Muscle of leg (tissue), 11 donors: Measurements from ENCODE around the gene TRIP4. TPM values are rescaled to one million over a fixed set of nuclear protein-coding genes. Genes with fewer than 3 reads are reported as not detected.
"Not testable (repeated sequence)": the region's sequence is repeated elsewhere in the genome, so short reads cannot be mapped to it uniquely, and the experiment has no call there.

ENCODE experiments used
- DNase-seq: peaks from one replicate; pipeline ENCODE4 v3.0.0; 2013
- H3K27ac ChIP-seq: one replicate; pipeline ENCODE4 v1.5.1; 2013; ENCODE audit warnings: mild to moderate bottlenecking, low read length, control low read depth
- H3K27me3 ChIP-seq: one replicate; pipeline ENCODE4 v1.6.1; 2013; ENCODE audit warnings: low read length; ENCODE audit not compliant: control insufficient read depth, insufficient read depth
- H3K36me3 ChIP-seq: one replicate; pipeline ENCODE4 v1.6.1; 2013; ENCODE audit warnings: low read length; ENCODE audit not compliant: control insufficient read depth, insufficient read depth
- H3K4me1 ChIP-seq: one replicate; pipeline ENCODE4 v1.6.1; 2013; ENCODE audit warnings: low read length; ENCODE audit not compliant: control insufficient read depth, insufficient read depth
- H3K4me3 ChIP-seq: one replicate; pipeline ENCODE4 v1.5.1; 2013; ENCODE audit warnings: low read length, control low read depth
- H3K9me3 ChIP-seq: replicated peaks from 2 replicates; pipeline ENCODE4 v1.6.1; 2013; ENCODE audit warnings: low read depth, low read length; ENCODE audit not compliant: control insufficient read depth
- WGBS: methylation state at CpG from one replicate; pipeline ENCODE4 v1.1.5; 2013; ENCODE audit warnings: missing lambda C conversion rate; ENCODE audit not compliant: insufficient coverage; 5-methylcytosine and 5-hydroxymethylcytosine counted together
- polyA plus RNA-seq, 8 donors: library from polyadenylated mRNA; unstranded; fragments of 120-200 nt; gene quantifications; one replicate each; pipeline versions ENCODE4 v1.2.1 to v1.2.3, GENCODE V29; 2013; ENCODE audit warnings: inconsistent platforms in 1 of 8, low replicate concordance in 1 of 8; ENCODE audit not compliant: insufficient read length in 8 of 8, insufficient read depth in 1 of 8
- total RNA-seq: library from RNA; stranded (reverse); fragments of 120-200 nt; gene quantifications from one replicate; pipeline ENCODE4 v1.2.4, GENCODE V29; 2013

The TRIP4 gene
- total and polyA plus RNA-seq, 9 donors: 15.8 to 28.0 (median 26.8) TPM

DNA sequence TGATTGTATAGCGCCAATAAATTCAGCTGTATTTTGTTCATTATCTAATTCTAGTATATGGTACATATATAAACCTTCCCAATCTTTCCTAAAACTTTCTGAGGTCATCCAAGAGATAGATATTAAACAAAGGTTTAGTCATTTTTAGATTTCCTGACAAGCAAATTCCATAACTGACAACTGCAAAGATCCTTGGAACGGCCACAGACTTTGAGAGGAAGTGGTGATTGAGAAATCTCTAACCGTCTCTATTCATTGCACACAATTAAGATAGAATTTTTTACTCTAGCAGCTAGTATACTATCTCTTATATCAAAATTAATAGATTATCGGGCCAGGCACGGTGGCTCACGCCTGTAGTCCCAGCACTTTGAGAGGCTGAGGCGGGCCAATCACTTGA, 36.4 kb upstream of the TRIP4 start:
- no peaks in the 10 kb centered on the region for H3K4me1 ChIP-seq
- H3K4me3 ChIP-seq: no peak overlapping the region
- no peaks in the 10 kb centered on the region for H3K36me3 ChIP-seq
- WGBS: 100% methylated on average over 4 of the region's 7 CpGs
- no peak overlapping the region for H3K27ac ChIP-seq
- H3K27me3 ChIP-seq: no peaks in the 10 kb centered on the region
- no peaks in the 10 kb centered on the region for H3K9me3 ChIP-seq
- DNase-seq: no peak

DNA sequence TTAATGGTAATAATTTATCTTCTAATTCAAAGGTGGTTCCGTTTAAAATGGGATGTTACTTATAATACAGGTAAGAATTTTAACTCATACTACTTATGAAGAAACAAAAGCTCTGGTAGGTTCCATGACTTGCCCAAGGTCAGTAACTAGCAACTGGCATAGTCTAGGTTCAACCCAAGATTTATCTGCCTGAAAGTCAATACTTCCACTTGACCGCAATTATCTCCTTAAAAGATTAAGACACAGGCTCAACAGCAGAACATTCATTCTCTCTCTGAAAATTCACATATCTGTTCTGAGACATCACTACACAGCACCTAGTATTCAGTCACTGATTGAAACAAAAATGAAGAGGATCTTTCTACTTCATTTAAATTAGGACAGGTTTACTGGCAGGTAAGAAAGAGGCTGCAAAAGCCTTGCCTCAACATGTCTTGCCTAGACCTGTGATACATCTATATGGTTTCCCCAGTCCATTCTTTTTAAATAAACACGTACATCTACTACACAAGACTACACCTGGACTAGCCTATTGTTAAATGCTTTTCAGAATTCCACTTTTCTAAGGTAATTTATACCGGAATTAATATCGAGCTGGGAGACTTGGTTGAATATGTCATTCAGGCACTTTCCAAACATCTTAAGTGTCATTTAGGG, 32.8 kb upstream of the TRIP4 start:
- Histone ChIP-seq H3K27ac (peak overlapping the region; percentile 80), H3K27me3 (no peaks in the 10 kb centered on the region), H3K4me1 (peaks cover 3% of the 10 kb centered on the region), H3K4me3 (peak overlapping the region; percentile 57), H3K9me3 (no peaks in the 10 kb centered on the region), H3K36me3 (no peaks in the 10 kb centered on the region)
- no CpG with 5 or more reads among the region's 5 CpGs for WGBS
- DNase-seq: no peak

DNA sequence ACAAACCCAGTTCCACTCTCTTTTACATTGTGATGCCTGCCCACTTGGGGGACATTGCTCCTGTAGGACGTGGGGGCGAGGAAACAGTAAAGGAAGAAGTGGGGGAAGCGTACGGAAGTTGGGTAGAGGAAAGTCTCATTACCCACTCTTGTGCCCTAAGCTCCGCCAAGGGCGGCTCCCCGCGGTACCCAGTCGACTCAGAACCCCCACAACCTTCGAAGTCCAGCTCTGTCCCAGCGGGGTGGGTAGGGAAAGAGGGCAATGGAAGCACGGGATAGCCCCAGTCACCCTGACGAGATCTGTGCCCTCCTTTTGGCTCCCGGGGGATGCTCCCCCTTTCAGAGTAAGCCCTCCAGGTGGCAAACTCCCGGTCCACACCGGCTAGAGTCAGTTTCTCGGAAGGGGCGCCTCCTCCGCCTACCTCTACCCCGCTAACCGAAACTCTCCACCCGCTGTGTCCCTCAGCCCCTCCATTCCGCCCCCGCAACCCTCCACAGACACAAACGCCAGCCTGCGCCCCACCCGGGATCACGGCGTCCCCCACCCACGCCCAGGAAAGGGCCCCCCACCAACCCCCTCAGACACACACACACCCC, 32.2 kb upstream of the TRIP4 start:
- Histone ChIP-seq H3K36me3 (no peaks in the 10 kb centered on the region), H3K9me3 (no peaks in the 10 kb centered on the region), H3K4me3 (peak overlapping the region; percentile 57), H3K4me1 (peaks cover 3% of the 10 kb centered on the region), H3K27me3 (no peaks in the 10 kb centered on the region), H3K27ac (peak overlapping the region; percentile 80)
- peak; percentile 37 for DNase-seq
- WGBS: 0% methylated on average over 22 of the region's 30 CpGs

DNA sequence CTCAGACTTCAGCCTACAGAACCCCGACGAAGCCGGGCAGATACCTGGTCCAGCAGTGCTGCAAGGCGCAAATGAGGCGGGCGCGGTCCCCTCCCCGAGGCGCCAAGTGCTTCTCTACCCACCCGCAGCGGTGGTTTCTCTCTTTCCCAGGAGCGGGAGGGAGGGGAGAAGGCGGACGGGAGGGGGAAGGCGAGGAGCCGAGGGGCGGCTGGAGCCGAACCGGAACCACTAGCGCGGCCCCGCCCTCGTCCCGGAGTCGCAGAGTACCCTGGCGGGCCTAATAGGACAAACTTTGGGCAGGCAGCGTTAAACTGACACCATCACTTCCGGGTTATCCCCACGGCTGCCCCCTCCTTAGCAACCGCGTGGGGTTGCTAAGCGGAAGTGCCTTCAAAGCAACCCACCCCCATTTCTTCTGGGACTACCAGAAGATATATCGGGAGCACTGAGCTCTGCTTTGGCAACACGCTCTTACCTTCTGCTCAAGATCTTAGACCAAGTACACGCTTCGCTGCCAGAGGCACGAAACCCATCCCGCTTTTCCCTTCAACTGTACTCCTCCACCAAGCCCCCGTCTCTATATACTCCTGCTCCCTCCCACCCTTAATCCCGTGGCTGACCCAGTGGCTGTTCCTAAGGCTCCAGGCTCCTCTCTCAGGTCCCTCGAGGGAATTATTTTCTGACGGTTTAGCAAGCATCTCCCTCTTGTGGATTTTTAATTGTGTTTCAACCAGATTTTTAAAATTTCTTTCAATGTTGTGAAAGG, 31.5 kb upstream of the TRIP4 start, which contains the start of gene CSNK1G1:
CSNK1G1 (minus strand) TSS at position 230 of the 766 bp plus-strand sequence. CDS start 55,674 bp downstream, outside the sequence.
- no peaks in the 10 kb centered on the region for H3K27me3 ChIP-seq
- 0% methylated on average over 23 of the region's 42 CpGs for WGBS

DNA sequence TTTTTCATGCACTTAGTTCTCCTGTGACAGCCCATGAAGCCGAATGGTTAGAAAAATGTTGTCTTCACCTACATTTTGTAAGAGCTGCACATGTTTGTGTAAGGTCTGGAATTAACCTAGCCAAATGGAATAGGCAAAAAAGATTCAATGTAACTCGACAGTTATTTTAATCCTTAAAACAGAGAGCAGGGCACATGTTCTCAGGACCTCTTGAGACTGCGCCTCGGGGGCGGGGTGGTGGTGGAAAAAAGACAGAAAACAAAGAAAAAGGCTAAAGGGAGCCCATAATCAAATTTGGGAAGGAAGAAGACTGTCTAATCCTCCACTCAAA, 31.0 kb upstream of the TRIP4 start:
- Histone ChIP-seq H3K27me3 (no peaks in the 10 kb centered on the region), H3K4me1 (peaks cover 3% of the 10 kb centered on the region), H3K4me3 (peak overlapping the region; percentile 57), H3K27ac (peak overlapping the region; percentile 88), H3K36me3 (no peaks in the 10 kb centered on the region), H3K9me3 (no peaks in the 10 kb centered on the region)
- WGBS: no CpG with 5 or more reads among the region's 5 CpGs
- no peak for DNase-seq

More for the DNA sequence above, 31.5 kb upstream of the TRIP4 start, which contains the start of gene CSNK1G1:
- peak within 1 kb of the TSS; percentile 88 for H3K27ac ChIP-seq
- no peaks in the 10 kb centered on the region for H3K9me3 ChIP-seq
- H3K4me1 ChIP-seq: peaks cover 3% of the 10 kb centered on the region
- no peaks in the 10 kb centered on the region for H3K36me3 ChIP-seq
- peak; percentile 99 for DNase-seq
- H3K4me3 ChIP-seq: peak within 1 kb of the TSS; percentile 57

DNA sequence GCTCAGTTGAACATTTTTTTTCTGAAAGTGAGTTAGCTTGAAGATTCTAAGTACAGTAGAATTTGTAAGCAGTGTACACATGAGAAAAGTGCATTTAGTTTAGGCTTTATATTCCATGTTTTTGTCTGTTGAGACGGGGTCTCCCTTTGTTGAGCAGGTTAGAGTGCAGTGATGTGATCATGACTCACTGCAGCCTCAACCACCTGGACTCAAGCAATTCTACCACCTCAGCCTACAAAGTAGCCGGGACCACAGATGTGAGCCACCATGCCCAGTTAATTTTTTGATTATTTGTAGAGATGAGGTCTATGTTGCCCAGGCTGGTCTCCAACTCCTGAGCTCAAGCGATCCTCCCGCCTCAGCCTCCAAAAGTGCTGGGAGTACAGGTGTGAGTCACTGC, 26.4 kb upstream of the TRIP4 start:
- no peak for DNase-seq
- H3K9me3 ChIP-seq: no peaks in the 10 kb centered on the region
- no peaks in the 10 kb centered on the region for H3K27me3 ChIP-seq
- H3K27ac ChIP-seq: no peak overlapping the region
- 100% methylated on average over 1 of the region's 4 CpGs for WGBS
- no peak overlapping the region for H3K4me3 ChIP-seq
- H3K4me1 ChIP-seq: peaks cover 3% of the 10 kb centered on the region
- H3K36me3 ChIP-seq: no peaks in the 10 kb centered on the region

DNA sequence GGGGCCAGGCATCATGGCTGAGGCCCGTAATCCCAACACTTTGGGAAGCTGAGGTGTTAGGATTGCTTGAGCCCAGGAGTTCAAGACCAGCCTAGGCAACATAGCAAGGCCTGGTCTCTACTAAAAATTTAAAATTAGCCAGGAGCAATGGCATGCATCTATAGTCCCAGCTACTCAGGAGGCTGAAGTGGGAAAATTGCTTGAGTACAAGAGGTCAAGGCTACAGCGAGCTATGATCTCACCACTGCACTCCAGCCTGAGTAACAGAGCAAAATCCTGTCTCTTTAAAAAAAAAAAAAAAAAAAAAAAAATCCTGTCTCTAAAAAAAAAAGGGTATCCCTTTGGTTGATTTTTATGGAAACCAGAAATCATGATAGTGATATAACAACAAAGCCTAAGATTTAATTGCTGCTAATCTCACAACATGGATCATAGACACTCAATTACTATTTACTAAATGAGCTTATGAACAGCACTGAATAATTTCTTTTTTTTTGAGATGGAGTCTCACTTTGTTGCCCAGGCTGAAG, 18.5 kb upstream of the TRIP4 start:
- Histone ChIP-seq H3K36me3 (no peaks in the 10 kb centered on the region), H3K9me3 (no peaks in the 10 kb centered on the region), H3K27me3 (no peaks in the 10 kb centered on the region), H3K4me1 (no peaks in the 10 kb centered on the region), H3K27ac (no peak overlapping the region), H3K4me3 (no peak overlapping the region)
- WGBS: no CpG with 5 or more reads among the region's 2 CpGs
- DNase-seq: no peak

DNA sequence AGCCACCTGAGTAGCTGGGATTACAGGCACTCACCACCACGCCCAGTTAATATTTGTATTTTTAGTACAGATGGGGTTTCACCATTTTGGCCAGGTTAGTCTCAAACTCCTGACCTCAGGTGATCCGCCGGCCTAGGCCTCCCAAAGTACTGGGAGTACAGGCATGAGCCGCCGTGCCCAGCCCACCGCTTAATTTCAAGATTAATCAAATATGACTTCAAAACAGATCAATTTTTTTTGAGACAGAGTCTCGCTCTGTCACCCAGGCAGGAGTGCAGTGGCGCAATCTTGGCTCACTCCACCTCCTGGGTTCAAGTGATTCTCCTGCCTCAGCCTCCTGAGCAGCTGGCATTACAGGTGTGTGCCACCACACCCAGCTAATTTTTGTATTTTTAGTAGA, 16.3 kb upstream of the TRIP4 start:
- not testable (repeated sequence) for H3K4me1 ChIP-seq, H3K9me3 ChIP-seq, H3K36me3 ChIP-seq, H3K4me3 ChIP-seq, H3K27me3 ChIP-seq, DNase-seq, H3K27ac ChIP-seq
- 96% methylated on average over 7 of the region's 8 CpGs for WGBS

DNA sequence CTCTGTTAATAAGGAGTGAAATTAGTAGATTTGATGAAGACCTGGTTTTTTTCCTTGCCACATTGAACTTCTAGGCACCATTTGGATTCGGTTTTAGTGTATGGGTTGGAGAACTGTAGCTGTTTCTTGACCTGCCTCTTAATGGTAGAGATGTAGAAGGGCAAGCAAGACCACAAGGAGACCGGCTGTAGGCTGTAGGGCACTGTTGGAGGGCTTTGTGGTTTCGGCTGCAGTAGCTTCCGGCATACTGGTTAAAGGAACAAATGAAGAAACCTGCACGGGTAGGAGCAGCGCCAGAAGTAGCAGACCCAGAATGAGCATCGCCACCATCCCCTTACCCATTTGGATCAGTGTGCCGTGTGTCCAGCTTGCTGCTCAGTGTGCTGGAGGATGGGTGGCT, 14.3 kb upstream of the TRIP4 start:
- no peak overlapping the region for H3K4me3 ChIP-seq
- H3K36me3 ChIP-seq: no peaks in the 10 kb centered on the region
- 98% methylated on average over 7 of the region's 8 CpGs for WGBS
- no peaks in the 10 kb centered on the region for H3K9me3 ChIP-seq
- DNase-seq: no peak
- no peak overlapping the region for H3K27ac ChIP-seq
- peaks cover 4% of the 10 kb centered on the region for H3K4me1 ChIP-seq
- no peaks in the 10 kb centered on the region for H3K27me3 ChIP-seq
